GM19025 (cell line): ENCODE measurements around the gene USP6NL.

Experiments
- ATAC-seq: cut with Tn5 transposase; IDR thresholded peaks from one replicate; pipeline ENCODE4 v1.9.1; 2021; ENCODE audit warnings: mild to moderate bottlenecking, low read depth, moderate library complexity; ENCODE audit not compliant: unreplicated experiment

USP6NL gene

GRCh38 chr10:11617233-11617632 is 5.8 kb upstream of the USP6NL start:
- ATAC-seq = no peak

- no peak for ATAC-seq
Observed at GRCh38 chr10:11616021-11616420, 4.6 kb upstream of the USP6NL start.

GRCh38 chr10:11615396-11615795 is 3.9 kb upstream of the USP6NL start:
- ATAC-seq = no peak

GRCh38 chr10:11612021-11613001 is 861 bp upstream of the USP6NL start:
- ATAC-seq = no peak

GRCh38 chr10:11610826-11611247 is 613 bp downstream of the USP6NL start:
- ATAC-seq = peak; percentile 14

GRCh38 chr10:11610166-11610825 is 1.2 kb downstream of the USP6NL start:
- no peak for ATAC-seq

GRCh38 chr10:11609492-11610093 is 1.9 kb downstream of the USP6NL start:
- no peak for ATAC-seq

- no peak for ATAC-seq
Observed at GRCh38 chr10:11609052-11609451, 2.4 kb downstream of the USP6NL start.

- no peak for ATAC-seq
Observed at GRCh38 chr10:11608159-11609013, 3.1 kb downstream of the USP6NL start.

- no peak for ATAC-seq
Observed at GRCh38 chr10:11605807-11606408, 5.5 kb downstream of the USP6NL start.

GRCh38 chr10:11604865-11605650 is 6.4 kb downstream of the USP6NL start:
- ATAC-seq = no peak

GRCh38 chr10:11603741-11604140 is 7.7 kb downstream of the USP6NL start:
- no peak for ATAC-seq

- no peak for ATAC-seq
Observed at GRCh38 chr10:11602919-11603523, 8.4 kb downstream of the USP6NL start.

GRCh38 chr10:11602358-11602757 is 9.1 kb downstream of the USP6NL start:
- ATAC-seq = no peak

- no peak for ATAC-seq
Observed at GRCh38 chr10:11601670-11602069, 9.8 kb downstream of the USP6NL start.

GRCh38 chr10:11600280-11600679 is 11.2 kb downstream of the USP6NL start:
- ATAC-seq = no peak

GRCh38 chr10:11598712-11599397 is 12.6 kb downstream of the USP6NL start:
- ATAC-seq = no peak

- no peak for ATAC-seq
Observed at GRCh38 chr10:11597470-11597869, 14.0 kb downstream of the USP6NL start.
